ENCODE measurements around the gene SLC18A3.

The SLC18A3 gene

DNA sequence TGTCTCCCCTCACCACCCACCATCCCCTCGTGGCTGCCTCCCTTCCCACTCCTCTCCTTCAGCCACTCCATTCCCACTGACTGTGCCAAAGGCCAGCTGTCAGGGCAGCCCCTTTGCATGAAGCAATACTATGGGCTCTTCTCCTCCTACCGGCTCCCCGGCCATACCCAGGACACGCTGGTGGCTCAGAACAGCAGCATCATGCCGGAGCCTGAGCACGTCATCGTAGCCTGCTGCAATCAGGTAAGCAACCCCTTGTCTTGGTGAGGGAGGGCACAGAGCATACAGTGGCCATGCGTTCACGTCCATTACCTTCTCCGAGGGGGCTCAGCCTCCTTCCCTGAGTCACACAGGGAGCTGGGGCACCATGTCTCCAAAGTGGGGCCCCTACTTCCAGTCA, 15.3 kb downstream of the SLC18A3 start:
- no peak for DNase-seq (ENCODE audit: low read depth in 4 of 4, low spot score in 1 of 4)

DNA sequence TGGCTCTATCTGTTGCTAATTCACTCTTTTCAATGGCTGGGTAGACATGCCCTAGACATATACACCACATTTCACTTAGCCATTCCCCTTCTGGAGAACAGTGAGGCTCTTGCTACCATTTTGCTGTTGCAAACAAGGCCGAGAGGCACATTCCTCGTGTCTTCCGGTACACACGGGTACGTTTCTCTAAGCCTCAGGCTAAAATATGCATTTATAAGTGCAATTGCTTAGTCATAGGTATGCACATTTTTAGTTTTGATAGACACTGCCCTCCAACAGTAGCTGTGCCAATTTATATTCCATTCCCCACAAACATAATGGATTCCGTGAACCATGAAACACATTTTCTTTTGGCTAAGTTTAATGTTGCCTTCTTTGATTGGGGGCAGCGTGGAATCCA, 16.9 kb downstream of the SLC18A3 start:
- DNase-seq (ENCODE audit: low read depth in 4 of 4, low spot score in 1 of 4) = no peak

DNA sequence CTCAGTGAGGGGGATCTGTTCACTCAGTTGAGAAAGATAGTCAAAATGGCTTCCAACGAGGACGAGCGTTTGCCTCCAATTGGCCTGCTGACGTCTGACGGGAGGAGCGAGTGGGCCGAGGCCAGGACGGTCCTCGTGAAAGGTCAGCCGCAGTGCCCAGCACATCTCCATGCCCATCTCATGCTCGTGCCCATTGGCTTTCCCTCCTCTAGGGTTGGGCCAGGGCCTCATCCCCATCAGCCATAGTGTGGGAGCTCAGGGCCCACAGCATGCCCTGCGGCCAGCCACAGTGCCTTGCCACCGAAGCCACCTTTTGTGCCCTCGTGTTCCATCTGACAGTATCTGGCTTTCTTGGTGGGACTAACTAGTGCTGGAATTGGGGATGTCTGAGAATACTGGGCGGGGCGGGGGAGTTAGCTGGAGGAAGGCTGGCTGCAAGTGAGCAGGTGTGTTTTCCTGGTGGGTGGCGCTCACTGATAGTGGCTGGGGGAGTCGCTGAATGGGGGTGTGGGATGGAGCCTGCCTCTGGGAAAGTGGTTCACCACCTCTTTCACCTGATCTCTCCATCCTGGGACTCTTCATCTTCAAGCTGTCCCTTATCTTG, 17.6 kb downstream of the SLC18A3 start:
- no peak for DNase-seq (ENCODE audit: low read depth in 4 of 4, low spot score in 1 of 4)

DNA sequence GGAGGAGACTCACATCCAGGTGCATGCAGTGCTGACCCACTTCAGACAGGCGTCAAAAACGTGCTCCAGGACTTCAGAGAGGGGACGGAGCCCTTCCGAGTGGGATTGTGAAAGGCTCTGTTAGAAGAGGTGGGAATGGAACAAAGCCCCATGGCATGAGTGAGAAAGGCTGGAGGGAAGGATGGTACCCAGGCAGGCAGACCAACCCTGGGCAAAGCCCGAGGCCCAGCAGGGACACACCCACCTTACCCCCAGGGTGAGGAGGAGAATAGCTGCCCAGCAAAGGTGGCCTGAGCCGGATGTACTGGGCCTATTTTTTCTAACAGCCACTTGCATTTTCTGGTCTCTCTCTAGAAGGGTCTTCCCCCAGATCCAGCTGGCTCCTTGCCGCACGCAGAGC, 18.5 kb downstream of the SLC18A3 start:
- DNase-seq (ENCODE audit: low read depth in 4 of 4, low spot score in 1 of 4) = no peak

DNA sequence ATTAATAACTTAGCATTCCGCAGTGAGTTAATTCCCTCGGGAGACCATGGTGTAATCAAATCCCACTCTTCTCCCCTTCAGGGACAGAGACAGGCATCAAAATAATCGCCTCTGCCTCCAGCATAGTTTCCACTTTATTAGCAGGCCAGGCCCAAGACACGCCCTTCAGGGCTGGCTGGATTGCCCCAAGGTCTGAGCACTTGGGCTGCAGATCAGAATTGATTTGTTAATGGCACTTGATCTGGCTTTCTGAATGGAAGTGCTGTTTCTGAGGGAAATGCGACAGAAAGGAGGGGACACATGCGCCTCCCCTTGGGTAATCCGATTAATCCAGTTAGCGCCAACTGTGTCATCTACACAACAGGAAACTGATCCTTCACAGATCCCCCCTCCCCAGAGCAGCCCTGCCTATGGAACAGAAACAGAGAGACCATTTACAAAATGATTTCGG, 19.3 kb downstream of the SLC18A3 start:
- DNase-seq (ENCODE audit: low read depth in 4 of 4, low spot score in 1 of 4) = no peak

DNA sequence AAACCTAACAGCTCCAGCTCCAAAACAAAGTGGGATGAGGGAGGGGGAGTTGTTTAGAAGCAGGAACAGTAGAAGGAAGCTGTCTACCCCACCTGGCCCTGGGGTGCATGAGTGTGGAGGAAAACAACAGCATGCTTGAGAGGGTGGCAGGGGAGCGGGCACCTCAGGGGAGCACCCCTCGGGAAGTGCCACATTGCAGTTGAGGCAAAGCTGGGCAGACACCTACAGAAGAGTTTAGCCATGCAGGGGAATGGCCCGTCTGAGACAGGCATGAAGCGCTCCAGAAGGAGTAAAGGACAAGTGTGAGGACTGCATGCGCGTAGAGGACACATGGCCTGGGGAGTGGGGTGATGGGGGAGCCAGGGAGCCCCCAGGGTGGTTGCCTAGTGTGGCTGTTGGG, 21.9 kb downstream of the SLC18A3 start:
- DNase-seq (ENCODE audit: low read depth in 4 of 4, low spot score in 1 of 4) = no peak

DNA sequence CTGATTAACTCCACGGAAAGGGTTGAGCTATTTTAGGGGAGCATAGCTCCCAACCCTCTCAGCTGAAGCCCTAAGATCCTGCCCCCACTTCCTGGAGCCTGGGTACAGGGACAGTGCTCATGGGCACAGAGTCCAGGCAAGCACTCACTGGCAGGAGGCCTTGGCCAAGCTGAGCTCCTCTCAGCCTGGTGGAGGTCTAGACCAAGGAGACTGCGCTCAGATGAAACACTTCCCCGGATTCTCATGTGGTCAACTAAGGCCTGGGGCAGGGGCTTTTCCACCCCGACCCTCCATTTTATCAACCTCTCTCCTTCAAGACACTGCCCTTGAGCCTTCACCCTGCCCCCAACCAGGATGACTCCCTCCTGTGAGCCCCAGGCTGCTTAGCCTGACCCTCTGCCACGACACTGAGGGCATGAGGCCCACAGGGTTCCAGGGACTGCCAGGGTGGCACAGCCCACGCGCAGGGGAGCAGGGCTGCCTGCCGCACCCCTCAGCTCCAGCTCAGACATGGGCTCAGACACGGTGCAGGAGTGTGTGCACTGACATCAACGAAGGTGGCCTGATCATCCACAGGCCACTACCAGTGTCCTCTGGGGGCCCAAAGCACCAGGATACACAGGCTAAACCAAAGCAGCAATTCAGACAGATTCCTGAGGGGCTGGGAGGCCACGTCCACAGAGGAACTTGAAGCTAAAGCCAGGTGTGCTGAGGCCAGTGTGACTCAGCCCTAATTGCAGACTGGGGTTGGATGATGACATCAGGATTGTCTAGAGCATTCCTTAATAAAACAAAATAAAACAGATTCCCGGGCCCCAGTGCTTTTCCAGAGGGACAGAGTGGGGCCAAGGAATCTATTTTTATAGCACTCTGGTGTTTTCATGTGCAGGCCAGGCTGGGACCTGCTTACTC, 22.6 kb downstream of the SLC18A3 start:
- no peak for DNase-seq (ENCODE audit: low read depth in 4 of 4, low spot score in 1 of 4)

DNA sequence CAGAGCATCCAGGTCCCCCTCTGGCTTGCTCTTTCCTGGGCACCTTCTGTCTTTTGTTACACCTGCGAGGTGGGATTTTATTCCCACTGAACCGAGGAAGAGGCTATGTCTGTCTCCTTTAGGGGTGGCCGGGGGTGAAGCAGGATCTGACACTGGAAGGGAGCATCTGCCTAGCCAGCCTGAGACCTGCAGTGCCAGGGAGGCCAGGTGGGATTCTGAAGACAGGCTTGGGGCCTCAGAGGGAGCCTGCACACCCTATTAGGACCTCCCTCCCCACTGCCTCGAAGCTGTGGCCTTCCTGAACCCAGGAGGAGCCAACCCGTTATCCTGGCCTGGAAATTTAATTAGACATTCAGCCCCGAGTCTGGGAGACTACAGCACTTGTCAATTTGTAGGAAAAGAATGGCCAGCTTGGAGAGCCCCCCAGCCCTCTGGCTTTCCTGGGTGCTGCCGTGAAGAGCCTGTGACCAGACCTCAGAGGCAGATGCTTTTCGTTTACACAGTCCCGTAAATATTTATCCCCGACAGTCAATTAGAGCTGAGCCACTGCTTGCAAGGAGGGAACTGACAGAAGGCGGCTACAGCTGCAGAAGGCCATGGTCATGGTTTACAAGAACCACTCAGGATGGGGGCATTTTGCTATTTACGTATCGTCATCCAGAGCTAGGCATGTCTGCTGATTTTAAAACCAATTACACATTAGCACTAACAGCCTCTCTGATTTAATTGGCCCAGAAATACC, 23.4 kb downstream of the SLC18A3 start:
- no peak for DNase-seq (ENCODE audit: low read depth in 4 of 4, low spot score in 1 of 4)

DNA sequence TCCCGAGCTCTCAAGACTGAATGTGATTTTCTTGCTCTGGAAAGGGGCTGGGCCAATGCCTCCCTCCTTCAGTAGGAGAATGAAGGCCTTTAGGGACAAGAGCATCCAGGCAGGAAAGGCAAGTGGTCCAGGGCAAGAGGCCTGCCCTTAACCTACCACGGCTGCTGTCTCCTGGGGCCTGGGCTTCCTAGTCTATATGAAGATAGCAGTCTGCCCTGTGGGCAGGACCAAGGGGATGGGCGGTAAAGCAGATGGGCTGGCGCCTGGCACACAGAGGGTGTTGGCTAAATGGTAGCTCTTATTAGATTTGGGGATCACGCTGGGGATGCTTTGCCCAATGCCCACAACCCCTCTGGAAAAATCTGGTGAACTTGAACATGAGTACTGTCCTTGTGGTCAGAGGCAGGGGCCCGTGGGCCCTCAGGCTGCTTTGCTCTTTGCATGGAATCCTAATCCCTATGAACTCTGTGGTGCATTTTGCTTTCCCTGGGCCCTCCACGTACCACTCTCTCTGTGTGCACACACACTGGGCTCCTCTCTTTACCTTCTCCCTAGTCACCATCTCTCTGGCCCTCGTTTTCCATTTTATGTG, 24.1 kb downstream of the SLC18A3 start:
- no peak for DNase-seq (ENCODE audit: low read depth in 4 of 4, low spot score in 1 of 4)

DNA sequence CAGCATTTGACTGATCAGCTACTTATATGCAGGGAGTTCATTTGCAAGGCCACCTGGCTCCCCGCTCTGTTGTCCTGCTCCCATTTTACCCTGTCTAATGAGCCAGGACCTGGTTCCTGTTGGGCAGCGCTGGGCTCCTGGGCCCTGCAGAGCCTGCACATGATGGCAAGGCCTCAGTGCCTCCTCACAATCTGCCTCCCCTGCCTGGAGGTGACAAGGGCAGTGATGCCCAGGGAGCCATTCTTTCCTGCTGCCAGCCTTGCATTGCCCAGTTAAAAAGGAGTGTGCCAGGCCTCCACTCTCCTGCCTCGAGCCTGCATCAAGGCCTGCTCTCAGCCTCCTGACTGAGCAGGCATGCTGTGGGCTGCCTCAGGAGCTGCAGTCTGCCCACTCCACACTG, 32.2 kb downstream of the SLC18A3 start:
- no peak for DNase-seq (ENCODE audit: low read depth in 4 of 4, low spot score in 1 of 4)

DNA sequence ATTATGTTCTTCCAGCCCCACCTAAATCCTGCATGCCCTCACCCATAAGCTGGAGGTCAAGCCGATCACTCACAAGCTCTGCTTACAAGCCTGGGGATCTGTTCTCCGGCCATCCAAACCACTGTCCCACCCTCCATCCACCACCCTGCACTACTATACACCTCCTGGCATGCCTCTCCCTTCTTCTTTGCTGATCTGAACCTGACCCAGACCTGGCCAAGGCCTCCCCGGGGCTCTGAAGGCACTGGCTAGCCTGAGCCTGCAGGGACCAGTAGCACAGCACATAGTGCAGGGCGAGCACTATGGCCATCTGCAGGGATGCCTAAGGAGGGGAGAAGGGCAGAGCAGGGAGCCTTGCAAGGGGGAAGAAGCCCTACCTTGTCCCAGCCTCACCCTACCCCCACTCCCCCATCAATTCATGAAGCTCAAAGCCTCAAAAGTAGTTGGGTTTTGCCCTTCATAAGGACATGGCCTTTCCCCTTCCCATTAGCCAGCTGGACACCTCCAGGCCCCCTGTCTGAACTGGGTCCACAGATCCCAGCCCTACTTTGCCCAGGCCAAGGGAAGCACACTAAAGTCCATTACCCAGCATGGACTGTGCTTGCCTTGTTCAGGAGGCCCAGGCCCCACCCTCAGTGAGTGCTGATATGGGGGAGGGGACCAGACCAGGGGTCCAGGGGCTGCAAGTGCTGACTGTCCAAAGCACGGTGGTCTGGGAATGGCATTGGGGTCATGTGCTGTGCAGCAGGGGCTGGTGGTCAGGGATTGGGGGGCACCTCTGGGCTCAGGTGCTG, 33.3 kb downstream of the SLC18A3 start:
- no peak for DNase-seq (ENCODE audit: low read depth in 4 of 4, low spot score in 1 of 4)

DNA sequence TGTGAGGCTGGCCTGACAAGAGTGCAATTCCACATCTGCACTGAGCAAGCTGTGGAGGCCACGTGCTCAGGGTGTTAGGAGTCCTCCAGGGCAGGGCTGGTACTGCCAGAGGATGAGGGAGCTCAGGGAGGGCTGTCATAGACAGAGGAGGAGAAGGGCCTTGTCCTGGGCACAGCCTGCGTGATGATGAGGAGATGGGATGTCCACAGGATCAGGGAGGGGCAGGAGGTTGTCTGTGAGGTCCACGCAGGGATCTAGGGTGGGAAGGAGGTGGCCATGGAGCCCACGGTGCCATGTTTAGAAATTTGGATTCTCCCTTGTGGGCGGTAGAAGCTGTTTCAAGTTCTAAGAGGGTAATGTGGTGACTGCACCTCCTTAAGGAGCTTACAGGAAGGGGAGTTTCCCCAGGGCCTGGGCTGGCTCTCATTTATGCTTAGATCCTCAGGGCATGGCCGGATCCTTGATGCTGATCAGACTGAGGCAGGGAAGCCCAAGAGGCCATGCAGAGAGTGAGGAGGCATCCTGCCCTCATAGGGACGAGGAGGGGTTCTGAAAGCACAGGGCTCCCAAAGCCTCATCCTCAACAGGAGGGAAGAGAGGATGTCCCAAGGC, 34.0 kb downstream of the SLC18A3 start:
- no peak for DNase-seq (ENCODE audit: low read depth in 4 of 4, low spot score in 1 of 4)

DNA sequence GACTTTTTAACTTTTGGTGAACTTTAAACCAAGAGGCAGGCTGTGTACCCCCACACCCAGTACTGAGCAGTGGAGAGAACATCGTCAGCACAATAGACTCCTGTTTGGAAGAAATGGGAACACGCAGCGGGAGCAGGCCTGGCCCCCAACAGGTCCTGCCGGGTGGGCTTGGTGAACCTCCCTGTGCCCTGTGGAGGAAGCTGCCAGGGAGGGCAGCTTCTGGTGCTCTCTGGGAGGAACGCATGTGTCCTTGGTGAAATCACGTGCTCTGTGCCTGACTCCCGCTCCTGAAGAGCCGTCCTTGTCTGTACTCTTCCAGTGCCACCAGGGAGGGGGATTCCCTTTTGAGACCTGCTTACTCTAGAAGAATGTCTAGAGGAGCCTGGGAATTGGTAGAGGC, 35.3 kb downstream of the SLC18A3 start:
- DNase-seq (ENCODE audit: low read depth in 4 of 4, low spot score in 1 of 4) = no peak

DNA sequence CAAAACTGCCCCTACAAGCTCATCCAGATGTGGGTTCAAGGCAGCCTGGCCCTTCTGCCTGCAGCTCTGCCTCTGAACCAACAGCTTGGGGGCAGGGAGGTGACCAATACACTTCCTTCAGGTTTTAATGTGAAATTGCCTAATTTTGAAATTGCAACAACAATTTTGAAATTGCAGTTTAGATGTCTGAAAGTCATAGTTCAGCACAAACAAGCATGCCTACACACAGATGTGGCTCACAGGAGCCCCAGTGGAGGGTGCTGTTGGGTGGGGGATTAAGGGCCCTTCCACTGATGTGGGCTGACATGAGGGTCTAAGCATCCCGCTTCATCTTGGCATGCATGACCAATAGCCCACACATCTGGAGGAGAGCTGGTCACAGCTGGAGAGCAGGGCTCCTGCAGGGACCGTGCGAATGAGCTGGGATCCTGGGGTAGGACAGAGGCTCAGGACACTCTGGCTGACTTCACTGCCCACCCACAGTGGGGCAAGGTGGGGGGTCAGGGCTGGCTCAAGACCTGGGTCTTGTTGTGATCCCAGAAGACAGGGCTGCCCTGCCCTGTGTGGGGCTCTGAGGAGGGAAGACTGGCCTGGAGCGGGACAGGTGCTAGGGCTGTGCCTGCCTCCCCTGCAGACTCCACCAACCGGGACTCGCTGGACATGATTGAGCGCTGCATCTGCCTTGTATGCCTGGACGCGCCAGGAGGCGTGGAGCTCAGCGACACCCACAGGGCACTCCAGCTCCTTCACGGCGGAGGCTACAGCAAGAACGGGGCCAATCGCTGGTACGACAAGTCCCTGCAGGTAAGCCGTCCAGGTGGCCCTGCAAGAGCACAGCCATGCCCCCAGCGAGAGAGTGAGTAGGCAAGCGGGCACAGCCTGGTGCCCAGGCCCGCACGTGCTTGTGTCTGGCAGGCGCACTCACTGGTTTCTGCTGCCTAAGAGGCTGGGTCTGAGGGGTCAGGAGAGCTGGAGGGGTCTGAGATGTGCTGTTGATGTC, 36.1 kb downstream of the SLC18A3 start:
- DNase-seq (ENCODE audit: low read depth in 4 of 4, low spot score in 1 of 4) = no peak

DNA sequence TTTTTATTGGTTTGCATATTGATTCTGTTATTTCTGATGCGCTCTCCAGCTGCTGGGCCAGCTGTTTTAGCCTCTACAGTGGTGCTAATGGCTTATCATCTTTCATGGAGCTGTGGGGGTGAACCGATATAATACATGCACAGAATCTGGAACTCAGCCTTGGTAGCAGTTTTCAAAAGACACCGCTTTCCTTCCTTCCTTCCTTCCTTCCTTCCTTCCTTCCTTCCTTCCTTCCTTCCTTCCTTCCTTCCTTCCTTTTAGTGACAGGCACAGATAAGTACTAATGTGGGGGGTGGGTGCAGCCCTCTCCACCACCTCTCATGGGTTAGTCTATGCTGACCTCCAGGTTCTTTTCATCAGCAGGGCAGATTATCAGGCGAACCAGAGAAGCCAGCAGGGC, 37.4 kb downstream of the SLC18A3 start:
- DNase-seq (ENCODE audit: low read depth in 4 of 4, low spot score in 1 of 4) = no peak

DNA sequence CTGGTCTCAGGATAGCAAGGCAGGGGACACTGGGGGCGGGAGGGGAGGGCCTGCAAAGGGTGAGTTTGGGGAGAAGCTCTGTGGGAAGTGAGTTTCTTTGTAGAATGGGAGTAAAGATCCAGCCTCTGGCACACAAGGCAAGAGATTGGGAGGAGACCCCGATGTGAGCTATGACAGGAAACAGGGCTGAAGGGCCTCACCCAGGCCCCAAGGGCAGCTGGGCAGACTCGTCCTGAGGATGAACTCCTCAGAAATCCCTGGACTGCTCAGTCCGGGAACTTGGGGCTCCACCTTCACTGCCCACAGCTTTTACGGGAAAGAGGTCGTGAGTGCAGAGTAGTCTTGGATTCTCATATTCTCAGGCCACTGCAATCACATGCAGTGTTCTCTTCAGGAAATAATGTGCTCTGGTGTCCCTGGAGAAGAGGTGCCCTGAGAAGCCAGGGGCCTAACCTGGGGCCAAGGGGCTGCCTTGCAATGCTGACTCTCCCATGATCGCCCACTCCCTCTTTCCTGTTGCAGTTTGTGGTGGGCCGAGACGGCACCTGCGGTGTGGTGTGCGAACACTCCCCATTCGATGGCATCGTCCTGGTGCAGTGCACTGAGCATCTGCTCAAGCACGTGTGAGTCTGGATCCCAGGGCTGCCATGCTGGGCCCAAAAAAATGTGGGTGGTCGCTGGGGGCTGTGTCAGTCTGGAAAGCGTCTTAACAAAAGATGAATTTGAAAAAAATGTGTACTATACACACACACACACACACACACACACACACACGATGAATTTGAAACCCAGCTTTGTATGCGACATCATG, 38.1 kb downstream of the SLC18A3 start:
- no peak for DNase-seq (ENCODE audit: low read depth in 4 of 4, low spot score in 1 of 4)

DNA sequence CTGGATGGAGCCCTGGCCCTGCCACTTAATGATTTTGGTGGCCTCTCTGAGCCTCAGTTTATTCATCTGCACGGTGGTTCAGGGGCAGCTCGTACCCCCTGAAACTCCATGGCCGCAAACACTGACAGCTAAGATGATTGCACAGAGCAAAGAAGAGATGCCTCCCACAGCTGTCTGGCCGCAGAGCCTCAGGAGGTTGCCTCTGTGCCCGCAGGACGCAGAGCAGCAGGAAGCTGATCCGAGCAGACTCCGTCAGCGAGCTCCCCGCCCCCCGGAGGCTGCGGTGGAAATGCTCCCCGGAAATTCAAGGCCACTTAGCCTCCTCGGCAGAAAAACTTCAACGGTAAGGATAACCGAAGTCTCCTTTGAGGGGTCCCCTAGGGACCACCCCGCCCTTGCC, 39.2 kb downstream of the SLC18A3 start:
- DNase-seq (ENCODE audit: low read depth in 4 of 4, low spot score in 1 of 4) = peak in 1 of 4 experiments; percentile 11

Data from stimulated activated CD4-positive, alpha-beta T cell treated with anti-CD3 and anti-CD28 coated beads, Interleukin-1b, Interleukin-23, amount 100 ng/mL, for 24 hours (primary cell).